H1 (cell line): Measurements from ENCODE around the gene HOXC11. TPM values are rescaled to one million over a fixed set of nuclear protein-coding genes. Genes with fewer than 3 reads are reported as not detected.

Experiments
- CTCF ChIA-PET: fragments of 300-600 bp; sonication (Branson Sonifier 250); formaldehyde crosslinking; loops from one replicate; lab custom pipeline; 2021; ENCODE audit not compliant: partially characterized antibody; lab: Charles Lee
- POLR2A ChIA-PET: fragments of 300-600 bp; sonication (Branson Sonifier 250); formaldehyde crosslinking; loops from one replicate; lab custom pipeline; 2021; ENCODE audit warnings: inconsistent platforms; ENCODE audit not compliant: partially characterized antibody; lab: Charles Lee
- DNase-seq, 2 experiments: peaks; one replicate each; pipeline versions ENCODE4 v3.0.0 to v3.0.0-alpha.2; 2010 to 2022; ENCODE audit warnings: low spot score in 2 of 2, low read depth in 1 of 2, mixed read lengths in 1 of 2
- FAIRE-seq: peaks from 2 replicates; lab custom pipeline; 2011; peaks lifted over from hg19 to GRCh38; lab: Jason Lieb, UNC
- H2AFZ ChIP-seq: 2 replicates; pipeline ENCODE4 v1.8.1; 2012; ENCODE audit warnings: low read length, inconsistent platforms
- H2AK5ac ChIP-seq: 2 replicates; pipeline ENCODE4 v1.6.1; 2013; ENCODE audit warnings: low read depth, low read length
- H2BK120ac ChIP-seq: replicated peaks from 2 replicates; pipeline ENCODE3; 2013; ENCODE audit warnings: low read depth, low read length, inconsistent platforms
- H2BK12ac ChIP-seq: 2 replicates; pipeline ENCODE4 v1.6.1; 2013; ENCODE audit warnings: low read depth, low read length
- H2BK15ac ChIP-seq: 2 replicates; pipeline ENCODE4 v1.6.1; 2013; ENCODE audit warnings: low read length
- H2BK20ac ChIP-seq: 2 replicates; pipeline ENCODE4 v1.6.1; 2013; ENCODE audit warnings: low read length
- H2BK5ac ChIP-seq: 2 replicates; pipeline ENCODE4 v1.6.1; 2013; ENCODE audit warnings: low read depth, low read length
- H3K14ac ChIP-seq: 2 replicates; pipeline ENCODE4 v1.6.1; 2013; ENCODE audit warnings: inconsistent platforms; ENCODE audit not compliant: insufficient read length
- H3K18ac ChIP-seq: 2 replicates; pipeline ENCODE4 v1.6.1; 2013; ENCODE audit warnings: low read length; ENCODE audit errors: extremely low read depth
- H3K23ac ChIP-seq: 2 replicates; pipeline ENCODE4 v1.6.1; 2013; ENCODE audit warnings: inconsistent platforms; ENCODE audit not compliant: insufficient read length
- H3K23me2 ChIP-seq: 2 replicates; pipeline ENCODE4 v1.6.1; 2013; ENCODE audit warnings: low read depth, low read length
- H3K27ac ChIP-seq: 2 replicates; pipeline ENCODE4 v1.6.1; 2011; ENCODE audit warnings: low read depth, low read length, inconsistent platforms
- H3K27me3 ChIP-seq, 4 experiments: replicated peaks in 1 of 4; 1 replicate in 1 of 4; 2 replicates in 3 of 4; pipeline versions ENCODE4 v1.6.1 to v1.8.1; 2011 to 2013; ENCODE audit warnings: low read length in 3 of 4, mild to moderate bottlenecking in 3 of 4, inconsistent platforms in 2 of 4, mixed read lengths in 2 of 4, moderate library complexity in 1 of 4; ENCODE audit not compliant: control insufficient read depth in 3 of 4, insufficient read depth in 3 of 4; ENCODE audit errors: extremely low read depth in 1 of 4
- H3K36me3 ChIP-seq, 4 experiments: 2 replicates each; pipeline versions ENCODE4 v1.6.1 to v1.8.1; 2011 to 2013; ENCODE audit warnings: mild to moderate bottlenecking in 4 of 4, low read length in 3 of 4, moderate library complexity in 2 of 4, control low read depth in 1 of 4, inconsistent platforms in 1 of 4; ENCODE audit not compliant: insufficient read depth in 4 of 4, control insufficient read depth in 2 of 4
- H3K4ac ChIP-seq: replicated peaks from 2 replicates; pipeline ENCODE3; 2013; ENCODE audit warnings: low read length, low read depth, mixed read lengths, inconsistent platforms; ENCODE audit not compliant: insufficient read length
- H3K4me1 ChIP-seq, 4 experiments: replicated peaks in 1 of 4; 1 replicate in 1 of 4; 2 replicates in 3 of 4; pipeline versions ENCODE4 v1.6.1 to v1.8.1; 2011 to 2013; ENCODE audit warnings: low read length in 3 of 4, inconsistent platforms in 2 of 4, mixed read lengths in 1 of 4; ENCODE audit not compliant: insufficient read depth in 4 of 4, control insufficient read depth in 3 of 4
- H3K4me2 ChIP-seq, 2 experiments: 2 replicates each; pipeline versions ENCODE4 v1.6.1 to v1.8.1; 2011 to 2013; ENCODE audit warnings: low read depth in 2 of 2, low read length in 2 of 2, control low read depth in 1 of 2, inconsistent platforms in 1 of 2, mild to moderate bottlenecking in 1 of 2; ENCODE audit not compliant: insufficient read depth in 1 of 2
- H3K4me3 ChIP-seq, 4 experiments: fragments of 200-600, 300-600 bp in 1 of 4; sonication (generic), shearing (Covaris generic), sonication (Bioruptor Twin) in 1 of 4; 2 replicates each; pipeline versions ENCODE4 v1.5.1 to v1.8.1; 2011 to 2016; ENCODE audit warnings: low read length in 4 of 4, low read depth in 3 of 4, control low read depth in 2 of 4, inconsistent platforms in 2 of 4, mild to moderate bottlenecking in 2 of 4, mixed read lengths in 1 of 4, moderate library complexity in 1 of 4; ENCODE audit not compliant: insufficient read depth in 2 of 4; ENCODE audit errors: extremely low read depth in 1 of 4
- H3K56ac ChIP-seq: replicated peaks from 2 replicates; pipeline ENCODE3; 2013; ENCODE audit warnings: low read depth, mild to moderate bottlenecking, mixed read lengths, low read length, inconsistent platforms; ENCODE audit not compliant: insufficient read length
- H3K79me1 ChIP-seq: 2 replicates; pipeline ENCODE4 v1.6.1; 2013; ENCODE audit warnings: low read depth, low read length, control low read depth
- H3K79me2 ChIP-seq, 2 experiments: 2 replicates each; pipeline versions ENCODE4 v1.6.1 to v1.8.1; 2012 to 2013; ENCODE audit warnings: low read length in 2 of 2, mild to moderate bottlenecking in 2 of 2, inconsistent platforms in 1 of 2; ENCODE audit not compliant: insufficient read depth in 2 of 2, control insufficient read depth in 1 of 2
- H3K9ac ChIP-seq, 4 experiments: replicated peaks in 1 of 4; 1 replicate in 1 of 4; 2 replicates in 3 of 4; pipeline versions ENCODE4 v1.6.1 to v1.8.1; 2011 to 2013; ENCODE audit warnings: low read depth in 3 of 4, low read length in 3 of 4, control low read depth in 2 of 4, mild to moderate bottlenecking in 2 of 4, moderate library complexity in 2 of 4, inconsistent platforms in 1 of 4; ENCODE audit errors: extremely low read depth in 1 of 4
- H3K9me3 ChIP-seq, 2 experiments: 2 replicates each; pipeline versions ENCODE4 v1.6.1 to v1.8.1; 2012 to 2013; ENCODE audit warnings: mild to moderate bottlenecking in 2 of 2, moderate library complexity in 2 of 2, control low read depth in 1 of 2, inconsistent platforms in 1 of 2, low read depth in 1 of 2, low read length in 1 of 2, mixed read lengths in 1 of 2; ENCODE audit not compliant: insufficient read depth in 2 of 2
- H4K20me1 ChIP-seq, 2 experiments: replicated peaks in 1 of 2; 2 replicates each; pipeline versions ENCODE3 to v1.8.1; 2011 to 2013; ENCODE audit warnings: inconsistent platforms in 2 of 2, low read length in 2 of 2, mild to moderate bottlenecking in 1 of 2; ENCODE audit not compliant: insufficient read depth in 2 of 2, control insufficient read depth in 1 of 2
- H4K5ac ChIP-seq: 2 replicates; pipeline ENCODE4 v1.6.1; 2013; ENCODE audit warnings: low read length, low read depth, mixed read lengths, inconsistent platforms; ENCODE audit not compliant: insufficient read length
- H4K8ac ChIP-seq: 2 replicates; pipeline ENCODE4 v1.8.0; 2013; ENCODE audit warnings: mild to moderate bottlenecking, moderate library complexity, low read length, inconsistent platforms; ENCODE audit not compliant: insufficient read depth; ENCODE audit errors: extremely low read depth
- H4K91ac ChIP-seq: replicated peaks from 2 replicates; pipeline ENCODE3; 2013; ENCODE audit warnings: low read length, mixed read lengths, inconsistent platforms; ENCODE audit not compliant: insufficient read length
- BRCA1 ChIP-seq: IDR thresholded peaks from 2 replicates; pipeline ENCODE4 v1.6.1; 2012; ENCODE audit warnings: low read depth, low read length, improper control_type of control experiment
- CBX8 ChIP-seq: fragments of 300-800, 300-1000 bp; sonication (generic); IDR thresholded peaks from 2 replicates; pipeline ENCODE4 v1.7.1; 2016; ENCODE audit warnings: low read depth, low read length, borderline replicate concordance
- RNF2 ChIP-seq: fragments of 200-900, 300-1000 bp; sonication (generic); IDR thresholded peaks from 2 replicates; pipeline ENCODE4 v1.7.1; 2016; ENCODE audit warnings: borderline replicate concordance, low read depth, mild to moderate bottlenecking, antibody characterized with exemption, low read length; ENCODE audit not compliant: poor library complexity, severe bottlenecking; ENCODE audit errors: missing control alignments
- SRF ChIP-seq: IDR thresholded peaks from 2 replicates; pipeline ENCODE4 v1.6.1; 2011; ENCODE audit warnings: mild to moderate bottlenecking, low read depth, low read length, moderate library complexity
- WGBS, 2 experiments: shearing (Covaris generic) in 1 of 2; methylation state at CpG; one replicate each; pipeline versions ENCODE4 v1.1.6 to v1.1.7; 2013 to 2015; ENCODE audit warnings: low lambda C conversion rate in 2 of 2, mixed read lengths in 2 of 2, inconsistent platforms in 1 of 2, low coverage in 1 of 2, missing lambda C conversion rate in 1 of 2; ENCODE audit not compliant: insufficient replicate concordance in 2 of 2, insufficient coverage in 1 of 2, insufficient read length in 1 of 2; ENCODE audit errors: extremely low coverage in 1 of 2, missing lambda C conversion rate in 1 of 2; 5-methylcytosine and 5-hydroxymethylcytosine counted together
- polyA plus RNA-seq, 7 experiments: library from polyadenylated mRNA; depleted of rRNA in 3 of 7; stranded (reverse) in 5 of 7; unstranded in 2 of 7; fragments of >200 nt in 5 of 7; fragments of 200-250 nt in 2 of 7; gene quantifications; 1 replicate in 5 of 7; 2 replicates in 1 of 7; 4 replicates in 1 of 7; pipeline versions ENCODE4 v1.2.1 to v1.2.3, GENCODE V29; 2011 to 2013; ENCODE audit warnings: missing spikeins in 2 of 7, mixed read lengths in 2 of 7
- total RNA-seq: library from RNA; stranded (reverse); fragmentation: NEBNext Ultra II Directional; extraction: Animal tissue kit (Norgen Biotek cat#: 25700); gene quantifications from 2 replicates; pipeline ENCODE4 v1.2.1, GENCODE V29; 2021

HOXC11 gene
- total and polyA plus RNA-seq, 2 of the 8 experiments (the other 6 are each of a cell fraction or from before 2014, with no cell fraction given): not detected

DNA sequence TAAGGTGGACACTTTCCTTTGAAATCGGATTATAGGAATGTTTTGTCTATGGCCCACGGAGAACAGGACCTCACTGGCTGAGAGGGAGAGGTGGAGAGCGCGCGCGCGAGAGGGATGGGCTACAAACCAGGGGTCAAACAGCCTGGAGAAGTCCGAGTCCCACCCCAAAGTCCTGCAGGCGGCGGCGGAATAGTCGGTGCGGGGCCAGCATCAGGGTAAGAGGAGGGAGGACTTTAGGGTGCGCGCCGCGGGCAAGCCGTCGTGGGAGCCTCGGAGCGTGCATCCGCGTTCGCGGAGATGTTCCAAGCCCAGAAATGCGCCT, 32.6 kb downstream of the HOXC11 start:
- Histone ChIP-seq H4K20me1 (peaks cover 0 to 35% of the 10 kb centered on the region in 2 experiments), H3K79me2 (no peaks in the 10 kb centered on the region), H3K4me1 (peaks cover 0 to 4% (median 0%) of the 10 kb centered on the region in 4 experiments; a peak in 3 of 7 replicates), H3K4me2 (no peak overlapping the region), H2AK5ac (no peak overlapping the region), H2BK5ac (no peak overlapping the region), H2BK120ac (no peak overlapping the region), H3K27ac (no peak overlapping the region), H3K36me3 (peaks cover 0 to 2% (median 0%) of the 10 kb centered on the region in 4 experiments; a peak in 1 of 8 replicates), H3K56ac (no peak overlapping the region), H2BK15ac (no peak overlapping the region), H3K4ac (no peak overlapping the region), H2AFZ (no peak overlapping the region), H3K27me3 (peaks cover 97 to 100% (median 100%) of the 10 kb centered on the region in 4 experiments), H3K9me3 (no peaks in the 10 kb centered on the region), H3K9ac (no peak overlapping the region), H4K8ac (no peak overlapping the region), H2BK20ac (no peak overlapping the region), H3K23ac (no peak overlapping the region), H3K18ac (no peak overlapping the region; the same call in 1 of the 2 replicates), H2BK12ac (no peak overlapping the region), H4K5ac (no peak overlapping the region), H3K23me2 (no peaks in the 10 kb centered on the region), H3K4me3 (no peak overlapping the region), H4K91ac (no peak overlapping the region), H3K14ac (no peak overlapping the region), H3K79me1 (no peaks in the 10 kb centered on the region)
- FAIRE-seq (no peak), DNase-seq (no peak)
- ChIA-PET CTCF (interaction anchor here (0.6 to 11.3 kb wide), 25 partner anchors 9 to 374 kb away, joined by 3 to 172 read pairs (median 5); partner anchors contain the start of genes HOXC10, HOXC4, HOXC5 and HOXC6), POLR2A (interaction anchor here (1.0 kb wide), 1 partner anchor 21 kb away, joined by 3 read pairs; no protein-coding TSS in a partner anchor)
- TF ChIP-seq CBX8 (peak; percentile 84; the same call in 1 of the 2 replicates), SRF (no peak), RNF2 (peak; percentile 6), BRCA1 (no peak)
- 13% methylated on average over 26 of the region's 26 CpGs; no CpG with 5 or more reads in 1 of the 2 experiments for WGBS, 2 experiments
